Posterior vena cava (tissue), 2 donors: Measurements from ENCODE around the gene CASKIN2. TPM values are rescaled to one million over a fixed set of nuclear protein-coding genes. Genes with fewer than 3 reads are reported as not detected.
"Not testable (repeated sequence)": the region's sequence is repeated elsewhere in the genome, so short reads cannot be mapped to it uniquely, and the experiment has no call there.

Experiments used
- DNase-seq: peaks from one replicate; pipeline ENCODE4 v3.0.0-alpha.2; 2020; ENCODE audit warnings: low spot score
- intact Hi-C, 2 donors: fragments of 100-400 bp; cut with DNase I; formaldehyde crosslinking; loops; one replicate each; pipeline versions ENCODE4 v1.14.1 to v1.14.2; 2022 to 2023
- total RNA-seq, 2 donors: library from RNA; stranded (reverse); fragmentation: NEBNext Ultra II Directional; extraction: Animal tissue kit (Norgen Biotek cat#: 25700); gene quantifications; one replicate each; pipeline ENCODE4 v1.2.1, GENCODE V29; 2021
- donor health status: DM: yes; HTN: yes; CAD: no.
- donor health status: DM: yes; HTN: yes; CAD: no.

CASKIN2 gene
- total RNA-seq, 2 donors from 2014 or later: 51.1 to 57.6 TPM

GRCh38 chr17:75482098-75482942 is 33.0 kb downstream of the CASKIN2 start:
- no peak for DNase-seq
- intact Hi-C loops: no loop called here

GRCh38 chr17:75481194-75482068 is 33.9 kb downstream of the CASKIN2 start:
- intact Hi-C loops: no loop called here
- DNase-seq: no peak

DNA sequence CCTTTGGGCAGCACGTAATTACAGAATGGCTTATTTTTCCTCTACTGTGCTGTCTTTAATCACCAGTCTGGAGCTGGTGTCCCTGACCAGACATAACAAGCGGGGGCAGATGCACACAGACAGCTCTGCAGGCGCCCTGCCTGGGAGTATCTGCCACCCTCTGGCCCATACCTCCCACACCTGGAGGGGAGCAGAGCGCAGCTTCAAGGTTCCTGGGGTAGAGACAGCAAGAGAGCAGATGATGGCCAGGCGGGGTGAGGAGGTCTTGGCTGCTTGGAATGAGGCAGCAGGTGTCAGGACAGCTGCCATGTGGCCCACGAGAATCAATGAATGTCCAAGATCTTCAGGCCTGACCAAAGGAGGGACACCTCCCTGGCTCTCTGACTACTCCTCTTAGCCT is 35.1 kb downstream of the CASKIN2 start:
- intact Hi-C loops: no loop called here
- DNase-seq: no peak

DNA sequence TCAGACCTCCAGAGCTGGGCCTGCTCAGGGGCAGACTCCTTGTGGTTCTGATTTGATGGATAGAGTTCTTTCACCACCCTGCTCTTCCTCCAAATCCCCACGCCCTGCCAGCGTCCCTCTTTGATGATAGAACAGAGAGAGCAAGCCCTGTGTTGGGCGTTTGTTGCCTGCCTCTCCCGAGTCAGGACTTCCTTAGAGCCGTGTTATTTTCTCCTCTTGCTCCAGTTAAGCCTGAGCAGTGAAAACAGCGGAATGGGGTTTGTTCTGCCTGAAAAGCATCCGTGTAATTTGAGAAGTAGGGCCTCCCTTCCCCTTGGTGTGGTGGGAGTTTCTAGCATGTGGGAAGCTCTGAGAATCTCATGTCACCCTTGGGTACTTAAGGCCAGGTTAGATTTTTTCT is 36.8 kb downstream of the CASKIN2 start:
- intact Hi-C loops: no loop called here
- DNase-seq: no peak

- intact Hi-C loops, DNase-seq: not testable (repeated sequence)
These were observed 37.9 kb downstream of the CASKIN2 start for GRCh38 chr17:75477490-75477862.

DNA sequence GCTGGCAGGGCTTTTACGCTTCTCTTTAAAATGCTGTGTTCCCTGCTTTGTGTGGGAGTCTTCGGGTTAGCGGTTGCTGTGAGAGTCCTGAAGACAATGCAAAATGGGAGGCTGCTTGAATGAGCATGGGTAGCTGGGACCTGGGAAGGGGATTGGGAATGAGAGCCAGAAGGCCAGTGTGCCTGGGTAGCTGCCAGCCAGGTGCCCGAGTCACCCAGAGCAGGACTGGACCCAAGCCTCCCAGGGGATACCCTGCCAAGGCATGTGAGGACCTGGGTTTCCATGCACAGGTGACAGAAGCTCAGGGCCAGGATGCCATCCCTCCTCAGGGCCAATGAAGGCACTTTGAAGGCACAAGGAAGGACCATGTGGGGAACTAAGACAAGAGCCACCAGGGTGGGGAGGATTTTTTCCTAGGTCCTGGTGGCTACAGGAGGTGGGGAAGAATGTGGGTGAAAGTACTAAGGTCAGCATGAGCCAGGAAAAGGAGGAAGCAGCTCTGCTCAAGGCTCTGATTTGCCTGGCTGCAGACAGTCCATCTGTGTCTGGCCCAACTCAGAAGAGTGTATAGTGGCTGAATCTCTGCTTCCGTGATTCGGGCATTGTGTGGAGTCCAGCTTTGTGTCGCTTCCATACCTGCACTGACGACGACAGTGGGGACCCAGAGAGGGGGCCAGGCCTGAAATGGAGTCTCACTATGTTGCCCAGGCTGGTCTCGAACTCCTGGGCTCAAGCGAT is 38.4 kb downstream of the CASKIN2 start:
- no peak for DNase-seq
- intact Hi-C loops: no loop called here

- intact Hi-C loops: no loop called here
- no peak for DNase-seq
These were observed 39.1 kb downstream of the CASKIN2 start for GRCh38 chr17:75476271-75476671.

DNA sequence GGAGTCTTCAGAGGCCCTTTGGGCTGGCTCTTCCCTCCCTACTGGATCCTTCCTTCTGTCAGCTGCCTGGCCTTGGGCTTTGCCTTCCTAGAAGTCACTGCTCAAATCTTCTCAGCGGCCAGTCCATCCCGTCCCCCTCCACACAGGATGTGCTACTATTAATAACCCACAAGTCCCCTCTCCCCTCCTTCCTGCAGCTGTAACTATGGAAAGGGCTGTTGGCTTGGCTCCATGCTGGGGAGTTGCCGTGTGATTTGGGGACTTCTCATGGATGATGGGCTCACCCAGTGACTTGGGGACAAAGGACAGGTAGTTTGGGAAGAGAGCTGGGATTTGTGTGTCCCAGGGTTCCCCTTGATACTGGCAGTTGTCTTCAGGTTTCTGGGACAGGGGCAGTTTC is 39.5 kb downstream of the CASKIN2 start:
- intact Hi-C loops: no loop called here
- DNase-seq: no peak

GRCh38 chr17:75475144-75475835 is 40.0 kb downstream of the CASKIN2 start:
- DNase-seq: no peak
- intact Hi-C loops: no loop called here

GRCh38 chr17:75474736-75475135 is 40.6 kb downstream of the CASKIN2 start:
- intact Hi-C loops: loop anchor here in 1 of 2 donors (1.0 kb wide), 1 partner anchor 33 kb away; no protein-coding TSS in a partner anchor
- no peak for DNase-seq

- DNase-seq: no peak
- intact Hi-C loops: no loop called here
These were observed 42.1 kb downstream of the CASKIN2 start for GRCh38 chr17:75473246-75473645.

DNA sequence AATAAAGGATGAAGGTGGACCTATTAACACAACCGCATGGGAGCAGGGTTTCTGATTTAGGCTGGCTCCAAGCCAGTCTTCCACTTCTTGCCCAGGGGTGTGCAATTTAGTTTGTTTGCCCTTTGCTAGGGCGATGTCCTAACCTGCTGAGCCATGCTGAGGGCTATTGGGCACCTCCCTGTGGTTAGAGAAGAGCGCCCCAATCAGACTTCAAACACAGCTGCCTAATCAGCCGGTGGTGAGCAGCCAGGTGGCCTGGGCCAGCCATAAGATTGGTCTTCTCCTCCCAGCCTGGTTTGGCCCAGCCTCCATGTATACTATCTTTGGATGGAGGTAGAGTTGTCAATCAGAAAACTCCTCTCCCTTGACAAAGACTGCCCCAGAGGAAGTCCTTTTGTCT is 43.2 kb downstream of the CASKIN2 start:
- DNase-seq: no peak
- intact Hi-C loops: no loop called here

DNA sequence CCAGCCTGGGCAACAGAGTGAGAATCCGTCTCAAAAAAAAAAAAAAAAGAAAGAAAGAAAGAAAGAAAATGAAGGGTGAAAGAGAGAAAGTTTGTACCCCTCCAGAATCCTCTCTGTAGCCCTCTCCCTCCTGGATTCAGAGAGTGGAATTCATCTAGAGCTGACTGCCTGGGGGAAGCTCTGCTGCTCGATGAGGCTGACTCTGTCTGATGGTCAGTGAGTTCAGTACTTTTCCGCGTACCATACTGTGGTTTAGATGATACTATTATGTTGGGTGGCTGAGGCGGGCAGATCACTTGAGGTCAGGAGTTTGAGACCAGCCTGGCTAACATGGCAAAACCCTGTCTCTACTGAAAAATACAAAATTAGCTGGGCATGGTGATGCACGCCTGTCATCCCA is 44.1 kb downstream of the CASKIN2 start:
- no peak for DNase-seq
- intact Hi-C loops: no loop called here

DNA sequence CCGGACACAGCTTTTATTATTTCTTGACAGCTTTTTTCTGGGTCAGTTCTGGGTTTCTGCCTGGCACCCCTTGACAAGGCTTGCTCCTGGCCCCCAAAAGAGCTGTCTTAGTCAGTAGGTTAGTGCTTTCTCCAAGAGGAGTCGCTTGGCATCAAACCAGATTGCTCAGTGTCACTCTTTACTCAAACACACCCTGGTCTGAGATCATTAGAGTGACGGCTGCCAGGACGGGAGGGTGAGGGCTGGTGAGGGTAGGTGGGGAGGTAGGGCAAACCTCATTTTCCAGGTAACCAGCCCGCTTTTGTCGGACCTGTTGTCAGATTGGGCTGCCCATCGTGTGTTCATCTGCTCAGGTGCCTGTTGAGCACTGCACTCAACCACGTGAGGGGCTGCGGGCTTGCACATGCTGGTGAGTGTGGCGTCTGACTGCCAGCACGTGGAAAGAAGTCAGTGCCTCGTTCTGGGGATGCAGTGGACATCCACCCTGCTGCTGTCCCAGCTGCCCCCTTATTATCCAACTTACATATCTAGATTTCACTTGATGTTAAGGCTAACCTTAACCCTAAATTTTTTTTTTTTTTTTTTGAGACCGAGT is 46.5 kb downstream of the CASKIN2 start:
- no peak for DNase-seq
- intact Hi-C loops: no loop called here

DNA sequence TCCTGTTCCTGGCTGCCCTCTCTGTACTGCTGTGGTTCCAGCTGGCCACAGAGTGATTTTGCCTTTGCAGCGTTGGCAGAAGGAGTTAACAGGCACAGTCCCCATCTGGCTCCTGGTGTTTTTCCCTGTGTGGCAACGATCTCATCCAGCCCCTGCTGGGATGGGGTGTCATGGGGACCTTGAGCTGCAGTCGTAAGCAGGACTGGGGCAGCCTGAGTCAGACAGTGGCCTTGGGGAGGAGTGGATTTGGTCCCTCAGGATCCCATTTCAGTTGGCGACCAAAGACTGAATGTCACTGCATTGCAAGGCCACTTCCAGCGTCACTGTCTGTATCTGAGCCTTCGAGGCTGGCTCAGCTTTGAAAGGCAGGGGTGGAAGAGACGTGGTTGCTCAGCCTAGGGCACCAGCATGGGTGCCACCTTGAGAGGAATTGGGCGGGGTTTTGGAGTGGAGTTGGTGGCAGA is 47.0 kb downstream of the CASKIN2 start:
- DNase-seq: no peak
- intact Hi-C loops: no loop called here

DNA sequence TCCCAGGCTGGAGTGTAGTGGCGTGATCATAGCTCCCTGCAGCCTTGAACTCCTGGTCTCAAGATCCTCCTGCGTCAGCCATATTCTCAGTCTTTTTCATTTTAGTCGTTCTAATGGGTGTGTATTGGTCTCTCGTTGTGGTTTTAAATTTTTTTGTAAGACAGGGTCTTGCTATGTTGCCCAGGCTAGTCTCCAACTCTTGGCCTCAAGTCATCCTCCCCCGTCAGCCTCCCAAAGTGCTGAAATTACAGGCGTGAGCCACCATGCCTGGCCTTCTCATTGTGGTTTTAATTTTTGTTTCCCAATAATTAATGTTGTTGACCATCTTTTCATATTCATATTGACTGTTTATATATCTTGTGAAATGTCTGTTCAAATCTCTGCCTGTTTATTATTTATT is 50.3 kb downstream of the CASKIN2 start:
- intact Hi-C loops: no loop called here
- no peak for DNase-seq

GRCh38 chr17:75463603-75464002 is 51.7 kb downstream of the CASKIN2 start:
- DNase-seq: no peak
- intact Hi-C loops: no loop called here

- intact Hi-C loops: no loop called here
These were observed 55.0 kb downstream of the CASKIN2 start for GRCh38 chr17:75460295-75460694.

More at GRCh38 chr17:75460295-75460694, 55.0 kb downstream of the CASKIN2 start:
- no peak for DNase-seq
